Stomach smooth muscle (tissue), 2 donors: ENCODE results near the gene MYH14.

Experiments used
- H3K27ac ChIP-seq: one replicate; pipeline ENCODE4 v1.7.0; 2013; ENCODE audit warnings: mild to moderate bottlenecking, low read length, inconsistent platforms
- H3K27me3 ChIP-seq, 2 donors: one replicate each; pipeline ENCODE4 v1.7.0; 2013; ENCODE audit warnings: low read length in 2 of 2; ENCODE audit not compliant: insufficient read depth in 2 of 2, control insufficient read depth in 1 of 2
- H3K36me3 ChIP-seq, 2 donors: one replicate each; pipeline ENCODE4 v1.7.0; 2013; ENCODE audit warnings: low read length in 2 of 2; ENCODE audit not compliant: control insufficient read depth in 2 of 2, insufficient read depth in 2 of 2
- H3K4me1 ChIP-seq: one replicate; pipeline ENCODE4 v1.7.0; 2013; ENCODE audit warnings: low read length; ENCODE audit not compliant: control insufficient read depth, insufficient read depth
- H3K4me3 ChIP-seq, 2 donors: one replicate each; pipeline ENCODE4 v1.7.0; 2013; ENCODE audit warnings: low read length in 2 of 2
- H3K9ac ChIP-seq, 2 donors: one replicate each; pipeline ENCODE4 v1.7.0; 2013; ENCODE audit warnings: low read length in 2 of 2, mild to moderate bottlenecking in 1 of 2
- H3K9me3 ChIP-seq, 2 donors: one replicate each; pipeline ENCODE4 v1.7.0; 2013; ENCODE audit warnings: low read length in 2 of 2; ENCODE audit not compliant: control insufficient read depth in 2 of 2
- donor health status: healthy.
- donor health status: Pancreatic carcinoma.

MYH14 gene

DNA sequence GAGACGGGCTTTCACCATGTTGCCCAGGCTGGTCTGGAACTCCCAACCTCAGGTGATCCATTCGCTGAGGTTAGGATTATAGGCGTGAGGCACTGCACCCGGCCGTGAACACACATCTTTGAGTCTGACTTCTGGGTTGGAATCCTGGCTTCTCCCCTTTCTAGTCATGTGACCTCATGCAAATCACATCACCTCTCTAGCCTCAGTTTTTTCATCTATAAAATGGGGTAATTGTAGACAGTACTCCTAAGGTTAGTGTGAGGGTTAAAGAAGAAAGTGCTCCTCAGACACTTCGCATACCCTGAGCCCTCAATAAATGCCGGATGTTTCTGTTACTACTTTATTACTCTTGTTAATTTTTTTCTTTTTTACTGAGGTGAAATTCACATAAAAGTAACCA is 70.4 kb downstream of the MYH14 start:
- Histone ChIP-seq H3K4me3 (no peak overlapping the region), H3K9ac (no peak overlapping the region), H3K27me3 (peaks cover 4 to 6% of the 10 kb centered on the region in 2 donors), H3K4me1 (no peaks in the 10 kb centered on the region), H3K36me3 (no peaks in the 10 kb centered on the region), H3K27ac (no peak overlapping the region), H3K9me3 (no peaks in the 10 kb centered on the region)

DNA sequence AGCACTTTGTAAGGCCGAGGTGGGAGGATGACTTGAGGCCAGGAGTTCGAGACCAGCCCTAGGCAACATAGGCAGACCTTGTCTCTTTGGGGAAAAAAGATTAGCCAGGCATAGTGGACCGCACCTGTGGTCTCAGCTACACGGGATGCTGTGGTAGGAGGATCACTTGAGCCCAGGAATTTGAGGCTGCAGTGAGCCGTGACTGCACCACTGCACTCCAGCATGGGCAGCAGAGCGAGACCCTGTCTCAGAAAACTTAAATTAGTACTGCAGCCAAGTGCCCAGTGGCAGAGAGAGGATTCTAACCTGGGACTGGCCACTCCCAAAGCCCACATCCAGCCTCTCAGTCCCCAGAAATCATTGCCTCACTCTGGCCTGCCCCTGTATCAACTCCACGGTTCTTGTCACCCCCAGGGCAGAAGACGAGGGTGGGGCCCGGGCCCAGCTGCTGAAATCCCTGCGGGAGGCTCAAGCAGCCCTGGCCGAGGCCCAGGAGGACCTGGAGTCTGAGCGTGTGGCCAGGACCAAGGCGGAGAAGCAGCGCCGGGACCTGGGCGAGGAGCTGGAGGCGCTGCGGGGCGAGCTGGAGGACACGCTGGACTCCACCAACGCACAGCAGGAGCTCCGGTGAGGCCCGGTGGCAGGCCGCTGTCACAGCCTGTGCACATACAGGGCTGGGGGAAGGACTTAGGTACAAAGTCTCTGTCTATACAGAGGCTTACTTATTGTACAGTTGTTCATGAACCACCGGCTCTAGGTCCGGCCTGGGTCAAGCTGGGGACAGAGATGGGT is 72.4 kb downstream of the MYH14 start:
- Histone ChIP-seq H3K4me1 (no peaks in the 10 kb centered on the region), H3K36me3 (no peaks in the 10 kb centered on the region), H3K9me3 (no peaks in the 10 kb centered on the region), H3K9ac (no peak overlapping the region), H3K4me3 (no peak overlapping the region), H3K27me3 (peaks cover 2 to 4% of the 10 kb centered on the region in 2 donors), H3K27ac (no peak overlapping the region)

DNA sequence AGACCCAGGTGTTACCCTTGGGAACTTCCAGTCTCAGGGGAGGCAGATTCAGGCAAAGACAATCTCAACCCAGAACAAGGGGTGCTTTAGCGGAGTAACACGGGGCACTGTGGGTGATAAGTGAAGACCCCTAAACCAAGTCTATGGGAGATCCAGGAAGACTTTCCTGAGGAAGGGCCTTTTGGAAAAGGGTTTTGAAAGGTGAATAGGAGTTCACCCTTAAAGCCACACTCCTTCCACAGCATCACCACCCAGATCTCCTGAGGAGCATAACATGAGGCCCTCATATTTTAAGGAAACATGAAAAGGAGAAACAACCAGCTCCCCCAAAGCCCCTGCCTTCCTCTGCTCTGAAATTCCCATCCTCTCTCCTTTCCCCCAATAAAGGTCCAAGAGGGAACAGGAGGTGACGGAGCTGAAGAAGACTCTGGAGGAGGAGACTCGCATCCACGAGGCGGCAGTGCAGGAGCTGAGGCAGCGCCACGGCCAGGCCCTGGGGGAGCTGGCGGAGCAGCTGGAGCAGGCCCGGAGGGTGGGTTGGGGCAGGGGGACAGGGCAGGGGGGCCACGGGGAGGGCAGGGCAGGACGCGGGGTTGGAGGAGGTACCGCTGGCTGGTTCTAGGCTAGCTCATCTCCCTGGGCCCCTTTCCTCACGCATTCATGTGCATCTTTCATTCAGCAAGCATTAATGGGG is 73.1 kb downstream of the MYH14 start:
- H3K9ac ChIP-seq = no peak overlapping the region
- no peak overlapping the region for H3K4me3 ChIP-seq
- H3K27me3 ChIP-seq = peaks cover 0 to 4% of the 10 kb centered on the region in 2 donors
- H3K4me1 ChIP-seq = no peaks in the 10 kb centered on the region
- H3K9me3 ChIP-seq = no peaks in the 10 kb centered on the region
- no peaks in the 10 kb centered on the region for H3K36me3 ChIP-seq
- H3K27ac ChIP-seq = no peak overlapping the region

DNA sequence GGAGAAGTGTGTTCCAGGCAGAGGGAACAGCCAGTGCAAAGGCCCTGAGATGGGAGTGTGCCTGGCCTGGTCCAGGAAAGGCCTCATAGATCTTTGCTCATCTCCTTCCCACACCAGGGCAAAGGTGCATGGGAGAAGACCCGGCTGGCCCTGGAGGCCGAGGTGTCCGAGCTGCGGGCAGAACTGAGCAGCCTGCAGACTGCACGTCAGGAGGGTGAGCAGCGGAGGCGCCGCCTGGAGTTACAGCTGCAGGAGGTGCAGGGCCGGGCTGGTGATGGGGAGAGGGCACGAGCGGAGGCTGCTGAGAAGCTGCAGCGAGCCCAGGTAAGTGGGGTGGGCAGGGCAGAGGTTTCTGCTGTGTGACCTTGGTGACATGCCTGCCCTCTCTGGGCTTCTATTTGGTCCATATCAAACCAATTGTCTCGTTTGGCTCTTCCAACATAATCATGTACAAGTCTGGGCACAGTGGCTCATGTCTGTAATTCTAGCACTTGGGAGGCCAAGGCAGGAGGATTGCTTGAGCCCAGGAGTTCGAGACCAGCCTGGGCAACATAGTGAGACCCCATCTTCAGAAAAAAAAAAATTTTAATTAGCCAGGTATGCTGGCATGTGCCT is 74.7 kb downstream of the MYH14 start:
- H3K27ac ChIP-seq = no peak overlapping the region
- H3K9ac ChIP-seq = no peak overlapping the region
- no peaks in the 10 kb centered on the region for H3K4me1 ChIP-seq
- no peak overlapping the region for H3K4me3 ChIP-seq
- no peaks in the 10 kb centered on the region for H3K36me3 ChIP-seq
- H3K9me3 ChIP-seq = no peaks in the 10 kb centered on the region
- peaks cover 0 to 4% of the 10 kb centered on the region in 2 donors for H3K27me3 ChIP-seq

DNA sequence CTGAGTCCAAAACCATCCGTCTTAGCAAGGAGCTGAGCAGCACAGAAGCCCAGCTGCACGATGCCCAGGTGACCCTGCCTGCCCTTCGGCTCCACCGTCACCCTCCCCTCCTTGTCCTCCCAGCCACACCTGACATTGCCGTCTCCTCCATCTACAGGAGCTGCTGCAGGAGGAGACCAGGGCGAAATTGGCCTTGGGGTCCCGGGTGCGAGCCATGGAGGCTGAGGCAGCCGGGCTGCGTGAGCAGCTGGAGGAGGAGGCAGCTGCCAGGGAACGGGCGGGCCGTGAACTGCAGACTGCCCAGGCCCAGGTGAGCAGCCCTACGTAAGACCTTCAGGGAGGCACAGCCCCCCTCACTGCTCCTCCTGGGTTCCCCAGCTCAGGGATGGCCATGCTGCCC is 76.7 kb downstream of the MYH14 start:
- no peaks in the 10 kb centered on the region for H3K9me3 ChIP-seq
- H3K4me3 ChIP-seq = no peak overlapping the region
- no peak overlapping the region for H3K27ac ChIP-seq
- peaks cover 0 to 4% of the 10 kb centered on the region in 2 donors for H3K27me3 ChIP-seq
- no peaks in the 10 kb centered on the region for H3K36me3 ChIP-seq
- H3K9ac ChIP-seq = no peak overlapping the region
- no peaks in the 10 kb centered on the region for H3K4me1 ChIP-seq

DNA sequence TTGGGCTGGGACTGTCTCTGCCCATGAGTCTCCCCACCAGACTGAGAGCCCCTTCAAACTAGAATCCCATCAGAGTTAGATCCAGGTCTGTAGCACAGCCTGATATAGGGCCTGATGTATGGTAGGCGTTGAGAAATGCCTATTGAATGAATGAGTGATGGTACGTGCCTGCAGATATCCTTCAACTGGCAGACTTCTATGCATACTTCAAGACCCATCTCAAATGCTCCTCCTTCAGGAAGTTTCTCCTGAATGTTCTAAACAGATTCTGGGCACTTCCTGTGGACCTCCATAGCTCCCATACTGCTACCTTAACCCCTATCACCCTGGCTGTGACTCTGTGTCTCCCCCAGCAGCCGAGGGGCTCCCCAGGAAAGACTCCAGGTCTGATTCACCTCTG is 77.6 kb downstream of the MYH14 start:
- H3K9ac ChIP-seq = no peak overlapping the region
- H3K36me3 ChIP-seq = no peaks in the 10 kb centered on the region
- H3K27me3 ChIP-seq = no peaks in the 10 kb centered on the region
- peaks cover 0 to 2% of the 10 kb centered on the region in 2 donors for H3K9me3 ChIP-seq
- H3K27ac ChIP-seq = no peak overlapping the region
- no peaks in the 10 kb centered on the region for H3K4me1 ChIP-seq
- no peak overlapping the region for H3K4me3 ChIP-seq

DNA sequence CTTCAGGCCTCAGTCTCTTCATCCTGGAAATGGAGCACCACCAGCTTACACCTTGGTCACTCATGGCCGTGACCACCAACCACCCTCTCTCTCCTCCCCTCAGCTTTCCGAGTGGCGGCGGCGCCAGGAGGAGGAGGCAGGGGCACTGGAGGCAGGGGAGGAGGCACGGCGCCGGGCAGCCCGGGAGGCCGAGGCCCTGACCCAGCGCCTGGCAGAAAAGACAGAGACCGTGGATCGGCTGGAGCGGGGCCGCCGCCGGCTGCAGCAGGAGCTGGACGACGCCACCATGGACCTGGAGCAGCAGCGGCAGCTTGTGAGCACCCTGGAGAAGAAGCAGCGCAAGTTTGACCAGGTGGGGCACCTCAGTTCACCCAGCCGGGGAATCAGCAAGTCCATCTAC is 78.1 kb downstream of the MYH14 start:
- H3K27ac ChIP-seq = no peak overlapping the region
- no peaks in the 10 kb centered on the region for H3K27me3 ChIP-seq
- peaks cover 0 to 7% of the 10 kb centered on the region in 2 donors for H3K9me3 ChIP-seq
- H3K36me3 ChIP-seq = no peaks in the 10 kb centered on the region
- no peak overlapping the region for H3K9ac ChIP-seq
- H3K4me3 ChIP-seq = no peak overlapping the region
- H3K4me1 ChIP-seq = no peaks in the 10 kb centered on the region

DNA sequence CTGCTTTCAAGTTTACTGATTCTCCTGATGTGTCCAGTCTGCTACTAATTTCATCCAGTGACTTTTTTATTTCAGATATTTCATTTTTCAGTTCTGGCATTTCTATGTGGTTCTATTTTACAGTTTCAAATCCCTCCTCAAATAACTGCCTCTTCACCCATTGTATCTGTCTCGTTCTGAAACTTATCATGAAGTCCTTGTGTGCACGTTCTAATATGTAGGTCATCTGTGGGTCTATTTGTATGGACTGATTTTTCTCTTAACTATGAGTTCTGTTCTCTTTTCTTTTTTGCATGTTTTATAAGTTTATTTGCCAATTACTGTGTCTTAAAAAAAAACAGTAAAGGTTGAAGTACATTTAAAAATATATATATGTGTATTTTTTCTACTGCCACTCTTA is 82.4 kb downstream of the MYH14 start:
- Histone ChIP-seq H3K36me3 (peaks cover 0 to 4% of the 10 kb centered on the region in 2 donors), H3K27me3 (peaks cover 3 to 4% of the 10 kb centered on the region in 2 donors), H3K27ac (no peak overlapping the region), H3K4me3 (no peak overlapping the region), H3K9ac (no peak overlapping the region), H3K4me1 (no peaks in the 10 kb centered on the region), H3K9me3 (peaks cover 7 to 25% of the 10 kb centered on the region in 2 donors)

DNA sequence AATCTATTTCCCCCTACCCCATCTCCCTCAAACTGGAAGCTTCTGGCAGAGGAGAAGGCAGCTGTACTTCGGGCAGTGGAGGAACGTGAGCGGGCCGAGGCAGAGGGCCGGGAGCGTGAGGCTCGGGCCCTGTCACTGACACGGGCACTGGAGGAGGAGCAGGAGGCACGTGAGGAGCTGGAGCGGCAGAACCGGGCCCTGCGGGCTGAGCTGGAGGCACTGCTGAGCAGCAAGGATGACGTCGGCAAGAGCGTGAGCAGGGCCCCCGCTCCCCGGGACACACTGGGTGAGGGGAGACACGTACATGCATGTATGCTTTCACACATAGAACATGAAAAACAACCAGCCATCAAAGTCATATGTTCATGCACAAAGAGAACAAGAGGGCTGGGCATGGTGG is 83.0 kb downstream of the MYH14 start:
- H3K36me3 ChIP-seq = peaks cover 0 to 4% of the 10 kb centered on the region in 2 donors
- peaks cover 7 to 25% of the 10 kb centered on the region in 2 donors for H3K9me3 ChIP-seq
- peaks cover 3 to 5% of the 10 kb centered on the region in 2 donors for H3K27me3 ChIP-seq
- no peak overlapping the region for H3K27ac ChIP-seq
- no peak overlapping the region for H3K9ac ChIP-seq
- no peak overlapping the region for H3K4me3 ChIP-seq
- H3K4me1 ChIP-seq = no peaks in the 10 kb centered on the region

DNA sequence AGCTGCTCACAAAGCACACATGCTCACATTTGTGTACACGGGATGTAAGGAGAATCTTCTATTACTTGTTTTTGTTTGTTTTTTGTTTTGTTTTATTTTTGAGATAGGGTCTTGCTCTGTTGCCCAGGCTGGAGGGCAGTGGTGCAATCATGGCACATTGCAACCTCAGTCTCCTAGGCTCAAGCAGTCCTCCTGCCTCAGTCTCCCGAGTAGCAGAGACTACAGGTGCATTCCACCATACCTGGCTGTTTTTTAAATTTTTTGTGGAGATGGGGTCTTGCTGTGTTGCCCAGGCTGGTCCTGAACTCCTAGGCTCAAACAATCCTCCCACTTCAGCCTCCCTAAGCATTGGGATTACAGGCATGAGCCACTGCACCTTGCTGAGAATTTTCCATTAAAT is 83.9 kb downstream of the MYH14 start:
- Histone ChIP-seq H3K4me3 (no peak overlapping the region), H3K4me1 (no peaks in the 10 kb centered on the region), H3K27ac (no peak overlapping the region), H3K36me3 (peaks cover 0 to 4% of the 10 kb centered on the region in 2 donors), H3K9ac (no peak overlapping the region), H3K27me3 (peaks cover 3 to 5% of the 10 kb centered on the region in 2 donors), H3K9me3 (peaks cover 7 to 25% of the 10 kb centered on the region in 2 donors)
